Uterus (tissue), 4 donors: ENCODE results near the gene EEFSEC. TPM values are rescaled to one million over a fixed set of nuclear protein-coding genes. Genes with fewer than 3 reads are reported as not detected.

ENCODE experiments used
- DNase-seq, 2 donors: peaks; one replicate each; pipeline ENCODE4 v3.0.0-alpha.2; 2019 to 2020
- H3K27ac ChIP-seq, 2 donors: fragments of 200-600 bp; sonication (generic); 1 replicate in 1 of 2; 2 replicates in 1 of 2; pipeline ENCODE4 v1.5.1; 2016 to 2018
- H3K27me3 ChIP-seq, 2 donors: fragments of 200-600 bp; sonication (generic); one replicate each; pipeline ENCODE4 v1.5.1; 2018 to 2019; ENCODE audit warnings: control low read depth in 1 of 2
- H3K36me3 ChIP-seq, 2 donors: fragments of 200-600 bp; sonication (generic); one replicate each; pipeline ENCODE4 v1.5.1; 2019; ENCODE audit warnings: control low read depth in 1 of 2
- H3K4me1 ChIP-seq, 2 donors: fragments of 200-600 bp; sonication (generic); one replicate each; pipeline ENCODE4 v1.5.1; 2018 to 2019; ENCODE audit warnings: control low read depth in 1 of 2
- H3K4me3 ChIP-seq, 2 donors: fragments of 200-600 bp; sonication (generic); 1 replicate in 1 of 2; 2 replicates in 1 of 2; pipeline ENCODE4 v1.5.1; 2018 to 2019; ENCODE audit warnings: mild to moderate bottlenecking in 1 of 2
- H3K9me3 ChIP-seq, 2 donors: fragments of 200-600 bp; sonication (generic); one replicate each; pipeline ENCODE4 v1.5.1; 2019; ENCODE audit warnings: control low read depth in 1 of 2
- POLR2A ChIP-seq, 2 donors: fragments of 450-650 bp; IDR thresholded peaks; one replicate each; pipeline ENCODE4 v1.6.1; 2016; ENCODE audit warnings: antibody characterized with exemption in 2 of 2, mild to moderate bottlenecking in 1 of 2, moderate library complexity in 1 of 2
- intact Hi-C: fragments of 100-400 bp; cut with DNase I; formaldehyde crosslinking; loops from one replicate; pipeline ENCODE4 v1.15.1; 2023; ENCODE audit warnings: low total_unique reads
- total RNA-seq, 4 donors: library from RNA; depleted of rRNA in 3 of 4; stranded (reverse); fragments of >200 nt in 3 of 4; gene quantifications; one replicate each; pipeline versions ENCODE4 v1.1.0 to v1.2.4, GENCODE V29; 2014 to 2023
- TF ChIP-seq, protein P1 (sequence below), 4 experiments: fragments of 200-600 bp in 2 of 4; fragments of 450-650 bp in 2 of 4; sonication (generic) in 2 of 4; IDR thresholded peaks; one replicate each; pipeline ENCODE4 v1.5.1; 2016 to 2019; ENCODE audit warnings: antibody characterized with exemption in 4 of 4, mild to moderate bottlenecking in 2 of 4, moderate library complexity in 1 of 4
- donor health status: DM: yes; HTN: yes; CAD: no.

Gene EEFSEC
- total RNA-seq, 4 donors from 2014 or later = 2.9 to 20.0 (median 12.5) TPM

DNA sequence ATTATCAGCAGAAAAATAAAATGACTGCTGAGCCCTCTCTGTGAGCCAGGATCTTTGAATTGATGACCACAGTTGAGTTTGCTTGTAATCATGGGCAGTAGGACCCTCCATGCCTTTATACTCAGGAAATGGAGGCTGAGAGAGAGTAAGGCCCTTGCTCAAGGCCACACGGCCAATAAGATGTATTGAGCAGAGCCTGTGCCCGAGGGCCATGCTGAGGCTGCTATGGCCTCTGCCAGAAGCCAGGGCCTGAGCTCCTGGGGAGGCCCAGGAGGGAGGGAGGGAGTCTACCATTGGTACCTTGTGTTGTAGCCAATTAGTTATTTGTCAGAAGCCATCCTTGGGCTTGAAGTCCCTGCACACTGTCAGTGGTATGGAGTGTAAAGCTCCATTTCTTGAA lies 162.0 kb downstream of the EEFSEC start:
- peaks cover 0 to 4% of the 10 kb centered on the region in 2 donors for H3K4me1 ChIP-seq
- no peak overlapping the region for H3K4me3 ChIP-seq
- no peaks in the 10 kb centered on the region for H3K36me3 ChIP-seq
- H3K27me3 ChIP-seq = no peaks in the 10 kb centered on the region
- TF ChIP-seq, protein P1, sequence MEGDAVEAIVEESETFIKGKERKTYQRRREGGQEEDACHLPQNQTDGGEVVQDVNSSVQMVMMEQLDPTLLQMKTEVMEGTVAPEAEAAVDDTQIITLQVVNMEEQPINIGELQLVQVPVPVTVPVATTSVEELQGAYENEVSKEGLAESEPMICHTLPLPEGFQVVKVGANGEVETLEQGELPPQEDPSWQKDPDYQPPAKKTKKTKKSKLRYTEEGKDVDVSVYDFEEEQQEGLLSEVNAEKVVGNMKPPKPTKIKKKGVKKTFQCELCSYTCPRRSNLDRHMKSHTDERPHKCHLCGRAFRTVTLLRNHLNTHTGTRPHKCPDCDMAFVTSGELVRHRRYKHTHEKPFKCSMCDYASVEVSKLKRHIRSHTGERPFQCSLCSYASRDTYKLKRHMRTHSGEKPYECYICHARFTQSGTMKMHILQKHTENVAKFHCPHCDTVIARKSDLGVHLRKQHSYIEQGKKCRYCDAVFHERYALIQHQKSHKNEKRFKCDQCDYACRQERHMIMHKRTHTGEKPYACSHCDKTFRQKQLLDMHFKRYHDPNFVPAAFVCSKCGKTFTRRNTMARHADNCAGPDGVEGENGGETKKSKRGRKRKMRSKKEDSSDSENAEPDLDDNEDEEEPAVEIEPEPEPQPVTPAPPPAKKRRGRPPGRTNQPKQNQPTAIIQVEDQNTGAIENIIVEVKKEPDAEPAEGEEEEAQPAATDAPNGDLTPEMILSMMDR (IDR thresholded peaks at IDR 0.05) = no peak
- no peak for TF ChIP-seq POLR2A (IDR thresholded peaks at IDR 0.05)
- DNase-seq = no peak
- no peaks in the 10 kb centered on the region for H3K9me3 ChIP-seq
- H3K27ac ChIP-seq = peak overlapping the region in 1 of 2 donors; percentile 34
- intact Hi-C loops = no loop called here

GRCh38 chr3:128316481-128316891 lies 163.2 kb downstream of the EEFSEC start:
- DNase-seq = peak; percentile 78 to 82
- intact Hi-C loops = no loop called here

GRCh38 chr3:128317101-128317697 lies 163.9 kb downstream of the EEFSEC start:
- H3K27me3 ChIP-seq = no peaks in the 10 kb centered on the region
- H3K27ac ChIP-seq = peak overlapping the region; percentile 58 to 80
- intact Hi-C loops = no loop called here
- no peak overlapping the region for H3K4me3 ChIP-seq
- peaks cover 0 to 4% of the 10 kb centered on the region in 2 donors for H3K4me1 ChIP-seq
- peak in 1 of 2 donors; percentile 29 for DNase-seq
- no peaks in the 10 kb centered on the region for H3K36me3 ChIP-seq
- no peaks in the 10 kb centered on the region for H3K9me3 ChIP-seq
- TF ChIP-seq, protein P1 (IDR thresholded peaks at IDR 0.05) = no peak
- no peak for TF ChIP-seq POLR2A (IDR thresholded peaks at IDR 0.05)

More at GRCh38 chr3:128316481-128316891, 163.2 kb downstream of the EEFSEC start:
- Histone ChIP-seq H3K4me3 (no peak overlapping the region), H3K4me1 (peaks cover 0 to 4% of the 10 kb centered on the region in 2 donors), H3K27me3 (no peaks in the 10 kb centered on the region), H3K27ac (peak overlapping the region; percentile 58 to 80), H3K36me3 (no peaks in the 10 kb centered on the region), H3K9me3 (no peaks in the 10 kb centered on the region)
- TF ChIP-seq, protein P1 (IDR thresholded peaks at IDR 0.05) = no peak
- TF ChIP-seq POLR2A (IDR thresholded peaks at IDR 0.05) = no peak

DNA sequence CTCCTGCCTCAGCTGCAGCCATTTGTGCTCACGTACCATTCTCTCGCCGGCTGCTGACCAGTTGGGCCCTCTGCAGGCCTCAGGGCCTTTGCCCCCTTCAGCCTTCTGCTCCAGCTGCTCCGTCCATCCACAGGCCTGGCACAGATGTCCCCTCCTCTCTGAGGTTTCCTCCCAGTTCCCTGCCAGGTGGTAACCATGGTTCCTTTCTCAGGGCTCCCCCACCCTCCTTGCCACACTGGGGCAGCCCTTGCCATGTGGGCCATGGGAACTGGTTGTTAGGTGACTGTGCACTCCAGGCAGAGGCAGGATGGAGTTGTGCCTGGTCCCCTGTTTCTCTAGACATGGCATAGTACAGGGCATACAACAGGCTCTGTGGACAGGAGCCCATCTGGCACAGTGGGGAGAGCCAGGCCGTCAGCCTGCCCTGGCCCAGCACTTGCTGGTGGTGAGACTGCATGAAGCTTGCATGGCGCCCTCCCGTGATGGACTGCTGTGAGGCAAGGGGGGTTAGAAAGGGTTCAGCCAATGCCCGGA lies 164.5 kb downstream of the EEFSEC start:
- intact Hi-C loops = no loop called here
- no peaks in the 10 kb centered on the region for H3K9me3 ChIP-seq
- no peak for DNase-seq
- H3K36me3 ChIP-seq = no peaks in the 10 kb centered on the region
- H3K27ac ChIP-seq = peak overlapping the region; percentile 58 to 80
- TF ChIP-seq, protein P1 (IDR thresholded peaks at IDR 0.05) = no peak
- TF ChIP-seq POLR2A (IDR thresholded peaks at IDR 0.05) = no peak
- H3K4me3 ChIP-seq = no peak overlapping the region
- H3K4me1 ChIP-seq = peaks cover 0 to 4% of the 10 kb centered on the region in 2 donors
- H3K27me3 ChIP-seq = no peaks in the 10 kb centered on the region

DNA sequence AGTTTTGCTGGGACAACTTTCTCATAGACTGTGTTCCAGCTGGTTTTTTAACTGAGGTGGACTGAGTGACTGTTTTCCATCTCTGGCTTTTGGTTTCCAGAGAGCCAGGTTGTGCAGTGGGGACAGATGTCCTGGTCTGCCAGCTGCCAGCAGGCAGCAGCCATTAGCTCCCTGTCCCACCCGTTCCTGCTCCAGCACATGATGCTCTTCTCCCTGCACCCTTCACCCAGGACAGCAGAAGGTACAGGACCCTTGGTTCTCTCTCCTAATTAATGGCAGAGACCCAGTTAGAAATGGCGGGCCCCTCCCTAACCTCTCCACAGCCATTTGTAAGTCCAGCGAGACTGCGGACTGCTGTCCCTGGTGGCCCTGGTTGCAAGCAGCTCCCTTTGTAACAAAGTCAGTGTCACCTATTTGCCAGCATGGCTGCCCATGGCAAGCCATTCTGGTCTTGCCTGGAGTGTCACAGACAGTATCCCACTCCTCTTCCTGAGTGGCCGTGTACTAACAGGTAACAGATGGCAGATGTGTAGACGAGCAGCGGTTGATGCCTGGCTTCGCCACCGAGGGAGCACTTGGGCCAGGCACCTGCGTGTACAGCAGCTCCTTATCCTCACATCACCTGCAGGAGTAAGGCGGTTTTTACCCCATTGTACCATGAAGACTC lies 165.1 kb downstream of the EEFSEC start:
- intact Hi-C loops = no loop called here
- peak overlapping the region in 1 of 2 donors; percentile 80 for H3K27ac ChIP-seq
- H3K27me3 ChIP-seq = no peaks in the 10 kb centered on the region
- H3K4me3 ChIP-seq = no peak overlapping the region
- H3K36me3 ChIP-seq = no peaks in the 10 kb centered on the region
- peak in 1 of 2 donors; percentile 11 for DNase-seq
- H3K9me3 ChIP-seq = no peaks in the 10 kb centered on the region
- H3K4me1 ChIP-seq = peaks cover 0 to 4% of the 10 kb centered on the region in 2 donors
- TF ChIP-seq, protein P1 (IDR thresholded peaks at IDR 0.05) = no peak
- TF ChIP-seq POLR2A (IDR thresholded peaks at IDR 0.05) = no peak
